ENCODE data around the gene PDE2A.

The PDE2A gene

GRCh38 chr11:72692498-72693237 is 18.4 kb upstream of the PDE2A start:
- H3K9ac ChIP-seq (ENCODE audit: insufficient read length) = no peak overlapping the region
- TF ChIP-seq POLR2AphosphoS5 (IDR thresholded peaks at IDR 0.05; ENCODE audit: borderline replicate concordance, low read depth, low read length) (no peak), FOXP2 (optimal IDR thresholded peaks at IDR 0.05; ENCODE audit: control extremely low read depth, extremely low read length, insufficient read depth) (no peak), EZH2 (IDR thresholded peaks at IDR 0.05) (no peak)
- no peak overlapping the region for H3K4me3 ChIP-seq
- no peaks in the 10 kb centered on the region for H3K9me3 ChIP-seq (ENCODE audit: low read depth, low read length)
- DNase-seq (ENCODE audit: low read depth, low spot score) = no peak
- peaks cover 14% of the 10 kb centered on the region; the same call in 1 of the 2 replicates for H3K36me3 ChIP-seq (ENCODE audit: insufficient read depth, low read length)
- no peak overlapping the region for H3K27ac ChIP-seq

GRCh38 chr11:72690166-72690565 is 15.9 kb upstream of the PDE2A start:
- no peak for DNase-seq (ENCODE audit: low read depth, low spot score)
- no peak overlapping the region for H3K9ac ChIP-seq (ENCODE audit: insufficient read length)
- H3K9me3 ChIP-seq (ENCODE audit: low read depth, low read length) = no peaks in the 10 kb centered on the region
- no peak overlapping the region for H3K4me3 ChIP-seq
- H3K36me3 ChIP-seq (ENCODE audit: insufficient read depth, low read length) = peaks cover 13% of the 10 kb centered on the region; the same call in 1 of the 2 replicates
- H3K27ac ChIP-seq = no peak overlapping the region
- no peak for TF ChIP-seq EZH2 (IDR thresholded peaks at IDR 0.05)
- no peak for TF ChIP-seq FOXP2 (optimal IDR thresholded peaks at IDR 0.05; ENCODE audit: control extremely low read depth, extremely low read length, insufficient read depth)
- TF ChIP-seq POLR2AphosphoS5 (IDR thresholded peaks at IDR 0.05; ENCODE audit: borderline replicate concordance, low read depth, low read length) = no peak

GRCh38 chr11:72688929-72689328 is 14.7 kb upstream of the PDE2A start:
- H3K36me3 ChIP-seq (ENCODE audit: insufficient read depth, low read length) = peaks cover 5% of the 10 kb centered on the region; the same call in 1 of the 2 replicates
- no peak for DNase-seq (ENCODE audit: low read depth, low spot score)
- H3K27ac ChIP-seq = no peak overlapping the region
- TF ChIP-seq POLR2AphosphoS5 (IDR thresholded peaks at IDR 0.05; ENCODE audit: borderline replicate concordance, low read depth, low read length) (no peak), FOXP2 (optimal IDR thresholded peaks at IDR 0.05; ENCODE audit: control extremely low read depth, extremely low read length, insufficient read depth) (no peak), EZH2 (IDR thresholded peaks at IDR 0.05) (no peak)
- no peaks in the 10 kb centered on the region for H3K9me3 ChIP-seq (ENCODE audit: low read depth, low read length)
- H3K4me3 ChIP-seq = no peak overlapping the region
- H3K9ac ChIP-seq (ENCODE audit: insufficient read length) = no peak overlapping the region

- Histone ChIP-seq H3K9ac (ENCODE audit: insufficient read length) (no peak overlapping the region), H3K4me3 (no peak overlapping the region), H3K36me3 (ENCODE audit: insufficient read depth, low read length) (peaks cover 5% of the 10 kb centered on the region; the same call in 1 of the 2 replicates), H3K27ac (no peak overlapping the region), H3K9me3 (ENCODE audit: low read depth, low read length) (no peaks in the 10 kb centered on the region)
- DNase-seq (ENCODE audit: low read depth, low spot score) = no peak
- TF ChIP-seq POLR2AphosphoS5 (IDR thresholded peaks at IDR 0.05; ENCODE audit: borderline replicate concordance, low read depth, low read length) (no peak), EZH2 (IDR thresholded peaks at IDR 0.05) (no peak), FOXP2 (optimal IDR thresholded peaks at IDR 0.05; ENCODE audit: control extremely low read depth, extremely low read length, insufficient read depth) (no peak)
These were observed 14.3 kb upstream of the PDE2A start for GRCh38 chr11:72688486-72688885.

- peaks cover 5% of the 10 kb centered on the region; the same call in 1 of the 2 replicates for H3K36me3 ChIP-seq (ENCODE audit: insufficient read depth, low read length)
- no peak for DNase-seq (ENCODE audit: low read depth, low spot score)
- H3K9me3 ChIP-seq (ENCODE audit: low read depth, low read length) = no peaks in the 10 kb centered on the region
- no peak overlapping the region for H3K9ac ChIP-seq (ENCODE audit: insufficient read length)
- H3K4me3 ChIP-seq = no peak overlapping the region
- H3K27ac ChIP-seq = no peak overlapping the region
- TF ChIP-seq EZH2 (IDR thresholded peaks at IDR 0.05) (no peak), POLR2AphosphoS5 (IDR thresholded peaks at IDR 0.05; ENCODE audit: borderline replicate concordance, low read depth, low read length) (no peak), FOXP2 (optimal IDR thresholded peaks at IDR 0.05; ENCODE audit: control extremely low read depth, extremely low read length, insufficient read depth) (no peak)
These were observed 13.1 kb upstream of the PDE2A start for GRCh38 chr11:72687326-72687725.

GRCh38 chr11:72686639-72687220 is 12.5 kb upstream of the PDE2A start:
- H3K9ac ChIP-seq (ENCODE audit: insufficient read length) = no peak overlapping the region
- DNase-seq (ENCODE audit: low read depth, low spot score) = no peak
- peak overlapping the region; percentile 9; the same call in 1 of the 2 replicates for H3K27ac ChIP-seq
- TF ChIP-seq FOXP2 (optimal IDR thresholded peaks at IDR 0.05; ENCODE audit: control extremely low read depth, extremely low read length, insufficient read depth) = no peak
- no peak for TF ChIP-seq EZH2 (IDR thresholded peaks at IDR 0.05)
- no peak for TF ChIP-seq POLR2AphosphoS5 (IDR thresholded peaks at IDR 0.05; ENCODE audit: borderline replicate concordance, low read depth, low read length)
- H3K36me3 ChIP-seq (ENCODE audit: insufficient read depth, low read length) = peaks cover 5% of the 10 kb centered on the region; the same call in 1 of the 2 replicates
- no peak overlapping the region for H3K4me3 ChIP-seq
- no peaks in the 10 kb centered on the region for H3K9me3 ChIP-seq (ENCODE audit: low read depth, low read length)

GRCh38 chr11:72685560-72686480 is 11.6 kb upstream of the PDE2A start:
- Histone ChIP-seq H3K27ac (peak overlapping the region; percentile 9; the same call in 1 of the 2 replicates), H3K9me3 (ENCODE audit: low read depth, low read length) (no peaks in the 10 kb centered on the region), H3K36me3 (ENCODE audit: insufficient read depth, low read length) (peaks cover 5% of the 10 kb centered on the region; the same call in 1 of the 2 replicates), H3K9ac (ENCODE audit: insufficient read length) (no peak overlapping the region), H3K4me3 (no peak overlapping the region)
- no peak for DNase-seq (ENCODE audit: low read depth, low spot score)
- TF ChIP-seq POLR2AphosphoS5 (IDR thresholded peaks at IDR 0.05; ENCODE audit: borderline replicate concordance, low read depth, low read length) (no peak), FOXP2 (optimal IDR thresholded peaks at IDR 0.05; ENCODE audit: control extremely low read depth, extremely low read length, insufficient read depth) (no peak), EZH2 (IDR thresholded peaks at IDR 0.05) (no peak)
